Keratinocyte (primary cell): ENCODE results near the gene HJV. TPM values are rescaled to one million over a fixed set of nuclear protein-coding genes. Genes with fewer than 3 reads are reported as not detected.

Experiments
- DNase-seq: peaks from one replicate; pipeline ENCODE4 v3.0.0-alpha.2; 2011; ENCODE audit warnings: low read depth, missing footprints, low spot score
- FAIRE-seq: peaks from 2 replicates; lab custom pipeline; 2011; peaks lifted over from hg19 to GRCh38; lab: Jason Lieb, UNC
- H2AFZ ChIP-seq: 2 replicates; pipeline ENCODE4 v1.6.0; 2012; ENCODE audit warnings: low read length, control low read depth, inconsistent platforms; ENCODE audit not compliant: control insufficient read depth
- H3K27ac ChIP-seq: 2 replicates; pipeline ENCODE4 v1.5.1; 2011; ENCODE audit warnings: low read length; ENCODE audit not compliant: control insufficient read depth, insufficient read depth
- H3K27me3 ChIP-seq: 3 replicates; pipeline ENCODE4 v1.6.0; 2011; ENCODE audit warnings: low read length; ENCODE audit not compliant: control insufficient read depth, insufficient read depth; ENCODE audit errors: extremely low read depth
- H3K36me3 ChIP-seq, 2 experiments: 2 replicates in 1 of 2; 3 replicates in 1 of 2; pipeline ENCODE4 v1.5.1; 2011; ENCODE audit warnings: low read length in 2 of 2, mild to moderate bottlenecking in 1 of 2; ENCODE audit not compliant: control insufficient read depth in 2 of 2, insufficient read depth in 2 of 2; ENCODE audit errors: extremely low read depth in 1 of 2
- H3K4me1 ChIP-seq: 3 replicates; pipeline ENCODE4 v1.5.1; 2011; ENCODE audit warnings: low read length; ENCODE audit not compliant: control insufficient read depth, insufficient read depth; ENCODE audit errors: extremely low read depth
- H3K4me2 ChIP-seq: 3 replicates; pipeline ENCODE4 v1.6.0; 2011; ENCODE audit warnings: low read depth, low read length; ENCODE audit not compliant: control insufficient read depth, insufficient read depth; ENCODE audit errors: extremely low read depth
- H3K4me3 ChIP-seq, 3 experiments: fragments of 200-600 bp in 1 of 3; sonication (generic) in 1 of 3; 2 replicates in 2 of 3; 3 replicates in 1 of 3; pipeline ENCODE4 v1.5.1; 2011 to 2016; ENCODE audit warnings: low read length in 3 of 3, mild to moderate bottlenecking in 3 of 3, control low read depth in 2 of 3, inconsistent platforms in 1 of 3, low read depth in 1 of 3, mixed read lengths in 1 of 3, mixed run types in 1 of 3, moderate library complexity in 1 of 3; ENCODE audit not compliant: control insufficient read depth in 2 of 3, insufficient read depth in 2 of 3; ENCODE audit errors: extremely low read depth in 1 of 3
- H3K79me2 ChIP-seq: 2 replicates; pipeline ENCODE4 v1.6.0; 2012; ENCODE audit warnings: low read length; ENCODE audit not compliant: control insufficient read depth, insufficient read depth
- H3K9ac ChIP-seq: 3 replicates; pipeline ENCODE4 v1.6.0; 2011; ENCODE audit warnings: low read length; ENCODE audit not compliant: control insufficient read depth, insufficient read depth; ENCODE audit errors: extremely low read depth
- H3K9me1 ChIP-seq: 3 replicates; pipeline ENCODE4 v1.6.0; 2011; ENCODE audit warnings: low read length; ENCODE audit not compliant: control insufficient read depth, insufficient read depth; ENCODE audit errors: extremely low read depth
- H3K9me3 ChIP-seq: 2 replicates; pipeline ENCODE4 v1.5.1; 2012; ENCODE audit warnings: low read depth, low read length; ENCODE audit not compliant: control insufficient read depth
- H4K20me1 ChIP-seq: 3 replicates; pipeline ENCODE4 v1.6.0; 2011; ENCODE audit warnings: low read length; ENCODE audit not compliant: control insufficient read depth, insufficient read depth; ENCODE audit errors: extremely low read depth
- CTCF ChIP-seq, 3 experiments: IDR thresholded peaks in 1 of 3; conservative IDR thresholded peaks in 1 of 3; optimal IDR thresholded peaks in 1 of 3; 2 replicates in 2 of 3; 3 replicates in 1 of 3; pipeline versions ENCODE3 to v1.5.1; 2011; ENCODE audit warnings: low read length in 3 of 3, mild to moderate bottlenecking in 3 of 3, moderate library complexity in 2 of 3, control low read depth in 1 of 3, inconsistent platforms in 1 of 3; ENCODE audit not compliant: insufficient read depth in 2 of 3; ENCODE audit errors: extremely low read depth in 1 of 3
- EZH2 ChIP-seq: IDR thresholded peaks from one replicate; pipeline ENCODE4 v1.6.1; 2012; ENCODE audit warnings: inconsistent platforms, mild to moderate bottlenecking, low read length, moderate library complexity
- dilution Hi-C: fragments of 300-500 bp; cut with MboI; formaldehyde crosslinking; loops from one replicate; pipeline ENCODE4 v1.7.0; 2020; ENCODE audit warnings: low sequenced_read_pairs; ENCODE audit not compliant: extremely low pct_ligation_motif_present
- polyA plus RNA-seq, 5 experiments: library from polyadenylated mRNA; depleted of rRNA in 3 of 5; stranded (reverse) in 3 of 5; stranded (forward) in 1 of 5; unstranded in 1 of 5; fragments of >200 nt; gene quantifications; 1 replicate in 1 of 5; 2 replicates in 3 of 5; 3 replicates in 1 of 5; pipeline versions ENCODE4 v1.2.1 to v1.2.3, GENCODE V29; 2011 to 2012; ENCODE audit warnings: missing spikeins in 2 of 5, low read depth in 1 of 5, low replicate concordance in 1 of 5

The HJV gene
- polyA plus RNA-seq, 1 donor (not counting 4 experiments of a cell fraction or from before 2014, with no cell fraction given), result not detected

GRCh38 chr1:146032631-146033219, 11.2 kb upstream of the HJV start:
- Histone ChIP-seq H3K79me2 (no peaks in the 10 kb centered on the region), H3K27ac (no peak overlapping the region), H3K9ac (no peak overlapping the region), H3K27me3 (no peaks in the 10 kb centered on the region), H3K4me1 (peaks cover 4% of the 10 kb centered on the region), H3K4me3 (no peak overlapping the region), H4K20me1 (no peaks in the 10 kb centered on the region), H3K36me3 (no peaks in the 10 kb centered on the region), H2AFZ (no peak overlapping the region), H3K9me1 (no peaks in the 10 kb centered on the region), H3K9me3 (no peaks in the 10 kb centered on the region), H3K4me2 (no peak overlapping the region)
- DNase-seq (no peak), FAIRE-seq (no peak)
- dilution Hi-C loops, result no loop called here
- TF ChIP-seq CTCF (optimal IDR thresholded peaks at IDR 0.05 in 1 of 3, IDR thresholded peaks at IDR 0.05 in 1 of 3, conservative IDR thresholded peaks at IDR 0.05 in 1 of 3; ENCODE audit: extremely low read depth in 1 of 3, insufficient read depth in 2 of 3, low read length in 3 of 3) (peak; percentile 42 to 47 (median 45)), EZH2 (no peak)

GRCh38 chr1:146031476-146031875, 9.9 kb upstream of the HJV start:
- H3K9ac ChIP-seq, result no peak overlapping the region
- no peaks in the 10 kb centered on the region for H3K79me2 ChIP-seq
- DNase-seq (no peak), FAIRE-seq (no peak)
- H3K4me2 ChIP-seq, result no peak overlapping the region
- TF ChIP-seq EZH2 (no peak), CTCF (optimal IDR thresholded peaks at IDR 0.05 in 1 of 3, IDR thresholded peaks at IDR 0.05 in 1 of 3, conservative IDR thresholded peaks at IDR 0.05 in 1 of 3; ENCODE audit: extremely low read depth in 1 of 3, insufficient read depth in 2 of 3, low read length in 3 of 3) (no peak)
- no peak overlapping the region for H3K4me3 ChIP-seq
- no peak overlapping the region for H2AFZ ChIP-seq
- H3K9me3 ChIP-seq, result no peaks in the 10 kb centered on the region
- dilution Hi-C loops, result no loop called here
- H3K4me1 ChIP-seq, result peaks cover 3% of the 10 kb centered on the region
- H3K9me1 ChIP-seq, result no peaks in the 10 kb centered on the region
- no peaks in the 10 kb centered on the region for H3K27me3 ChIP-seq
- H4K20me1 ChIP-seq, result no peaks in the 10 kb centered on the region
- no peak overlapping the region for H3K27ac ChIP-seq
- H3K36me3 ChIP-seq, result no peaks in the 10 kb centered on the region
